GM18520 (cell line): ENCODE results near the gene STAP2.

Experiments used
- ATAC-seq: cut with Tn5 transposase; IDR thresholded peaks from one replicate; pipeline ENCODE4 v1.9.1; 2021; ENCODE audit not compliant: unreplicated experiment

Gene STAP2

GRCh38 chr19:4370418-4371041, 31.9 kb upstream of the STAP2 start:
- ATAC-seq = no peak

- no peak for ATAC-seq
Observed at GRCh38 chr19:4369888-4370260, 31.2 kb upstream of the STAP2 start.

- peak; percentile 42 for ATAC-seq
Observed at GRCh38 chr19:4369109-4369887, 30.7 kb upstream of the STAP2 start.

GRCh38 chr19:4368128-4368820, 29.6 kb upstream of the STAP2 start:
- ATAC-seq = no peak

- ATAC-seq = no peak
Observed at GRCh38 chr19:4367781-4368127, 29.1 kb upstream of the STAP2 start.

GRCh38 chr19:4367336-4367723, 28.7 kb upstream of the STAP2 start:
- no peak for ATAC-seq

- ATAC-seq = no peak
Observed at GRCh38 chr19:4366666-4367335, 28.2 kb upstream of the STAP2 start.

- ATAC-seq = no peak
Observed at GRCh38 chr19:4365791-4366665, 27.4 kb upstream of the STAP2 start.

GRCh38 chr19:4365341-4365740, 26.7 kb upstream of the STAP2 start:
- no peak for ATAC-seq

GRCh38 chr19:4363571-4364304, 25.1 kb upstream of the STAP2 start:
- ATAC-seq = no peak

GRCh38 chr19:4362831-4363545, 24.4 kb upstream of the STAP2 start:
- ATAC-seq = no peak

- no peak for ATAC-seq
Observed at GRCh38 chr19:4362101-4362828, 23.6 kb upstream of the STAP2 start.

- no peak for ATAC-seq
Observed at GRCh38 chr19:4361152-4362046, 22.8 kb upstream of the STAP2 start.

GRCh38 chr19:4360641-4361151, 22.1 kb upstream of the STAP2 start:
- no peak for ATAC-seq

GRCh38 chr19:4360081-4360569, 21.5 kb upstream of the STAP2 start:
- no peak for ATAC-seq

GRCh38 chr19:4359627-4360000, 21.0 kb upstream of the STAP2 start:
- ATAC-seq = no peak
